PC-9 (cell line): ENCODE measurements around the gene SOWAHC. TPM values are rescaled to one million over a fixed set of nuclear protein-coding genes. Genes with fewer than 3 reads are reported as not detected.

Experiments
- BruUV-seq: library from RNA; stranded (reverse); fragments of 400-500 nt; replicated peaks from 2 replicates; lab custom pipeline; 2021; lab: Mats Ljungman, UMichigan
- CTCF ChIA-PET: fragments of 300-600 bp; sonication (Branson Sonifier 250); formaldehyde crosslinking; loops from one replicate; lab custom pipeline; 2022; ENCODE audit warnings: antibody characterized with exemption; lab: Charles Lee
- POLR2A ChIA-PET: fragments of 300-600 bp; sonication (Branson Sonifier 250); formaldehyde crosslinking; loops from one replicate; lab custom pipeline; 2022; ENCODE audit warnings: antibody characterized with exemption; ENCODE audit not compliant: unreplicated experiment; lab: Charles Lee
- DNase-seq, 2 experiments: peaks; one replicate each; pipeline versions ENCODE4 v3.0.0 to v3.0.0-alpha.2; 2015 to 2022; ENCODE audit warnings: mixed read lengths in 1 of 2
- H2AFZ ChIP-seq: fragments of 200-600 bp; sonication (generic); 2 replicates; pipeline ENCODE4 v1.8.1; 2017; ENCODE audit warnings: antibody characterized with exemption
- H3F3A ChIP-seq: fragments of 200-600 bp; sonication (generic); 2 replicates; pipeline ENCODE4 v1.8.1; 2017; ENCODE audit warnings: antibody characterized with exemption, mild to moderate bottlenecking, low read depth; ENCODE audit not compliant: insufficient read depth
- H3K27ac ChIP-seq: fragments of 200-600 bp; sonication (generic); 2 replicates; pipeline ENCODE4 v1.6.1; 2016; ENCODE audit warnings: mixed run types
- H3K27me3 ChIP-seq: fragments of 200-600 bp; sonication (generic); 2 replicates; pipeline ENCODE4 v1.6.1; 2016; ENCODE audit warnings: low read depth, mixed run types; ENCODE audit not compliant: insufficient read depth
- H3K36me3 ChIP-seq: fragments of 200-600 bp; sonication (generic); 2 replicates; pipeline ENCODE4 v1.6.1; 2016; ENCODE audit warnings: low read depth, mixed run types
- H3K4me1 ChIP-seq: fragments of 200-600 bp; sonication (generic); replicated peaks from 2 replicates; pipeline ENCODE4 v1.6.1; 2016; ENCODE audit warnings: mixed run types; ENCODE audit not compliant: insufficient read depth
- H3K4me2 ChIP-seq: fragments of 200-600 bp; sonication (generic); 2 replicates; pipeline ENCODE4 v1.6.1; 2017; ENCODE audit warnings: mixed run types
- H3K4me3 ChIP-seq: fragments of 200-600 bp; sonication (generic); 2 replicates; pipeline ENCODE4 v1.6.1; 2016; ENCODE audit warnings: mixed run types
- H3K79me2 ChIP-seq: fragments of 200-600 bp; sonication (generic); 2 replicates; pipeline ENCODE4 v1.6.1; 2017; ENCODE audit warnings: low read depth, mixed run types
- H3K9me2 ChIP-seq: fragments of 200-600 bp; sonication (generic); 2 replicates; pipeline ENCODE4 v1.8.1; 2017; ENCODE audit warnings: mild to moderate bottlenecking; ENCODE audit not compliant: insufficient read depth
- H3K9me3 ChIP-seq: fragments of 200-600 bp; sonication (generic); 2 replicates; pipeline ENCODE4 v1.8.1; 2016; ENCODE audit warnings: low read depth; ENCODE audit not compliant: insufficient read depth
- H4K20me1 ChIP-seq: fragments of 200-600 bp; sonication (generic); 2 replicates; pipeline ENCODE4 v1.8.1; 2017; ENCODE audit not compliant: insufficient read depth
- CTCF ChIP-seq: fragments of 200-600 bp; sonication (generic); conservative IDR thresholded peaks from 2 replicates; pipeline ENCODE4 v1.6.1; 2017; ENCODE audit warnings: mixed run types, antibody characterized with exemption, mild to moderate bottlenecking, moderate library complexity
- EZH2 ChIP-seq: fragments of 200-600 bp; sonication (generic); IDR thresholded peaks from 2 replicates; pipeline ENCODE4 v1.8.0; 2017; ENCODE audit warnings: antibody characterized with exemption, low read depth
- intact Hi-C: fragments of 100-400 bp; cut with micrococcal nuclease; formaldehyde crosslinking; loops from one replicate; pipeline ENCODE4 v1.10.0; 2022; ENCODE audit not compliant: unreplicated experiment
- total RNA-seq: library from RNA; stranded (reverse); gene quantifications from 2 replicates; pipeline ENCODE4 v1.2.3, GENCODE V29; 2021

SOWAHC gene
- total RNA-seq, 1 experiment from 2014 or later: 14.3 TPM

- Histone ChIP-seq H3K4me1 (no peaks in the 10 kb centered on the region), H4K20me1 (no peaks in the 10 kb centered on the region; the same call in 1 of the 2 replicates), H3K4me2 (no peak overlapping the region), H3K9me3 (no peaks in the 10 kb centered on the region), H3K27me3 (no peaks in the 10 kb centered on the region), H3F3A (no peaks in the 10 kb centered on the region; the same call in 1 of the 2 replicates), H3K36me3 (0 out of 2 replicates have a peak, but pooled peaks cover 4% of the 10 kb centered on the region), H3K27ac (no peak overlapping the region), H3K4me3 (no peak overlapping the region), H3K9me2 (no peaks in the 10 kb centered on the region), H2AFZ (no peak overlapping the region), H3K79me2 (peaks cover 17% of the 10 kb centered on the region)
- TF ChIP-seq CTCF: no peak
- no peak for TF ChIP-seq EZH2
- ChIA-PET CTCF (no interaction called here), POLR2A (no interaction called here)
- BruUV-seq: no TSS peak
- DNase-seq: no peak
- intact Hi-C loops: no loop called here
These were observed 16.9 kb upstream of the SOWAHC start for GRCh38 chr2:109597283-109597682.

- Histone ChIP-seq H3K27me3 (no peaks in the 10 kb centered on the region), H4K20me1 (no peaks in the 10 kb centered on the region), H3K9me2 (no peaks in the 10 kb centered on the region), H3K4me2 (no peak overlapping the region), H3K27ac (no peak overlapping the region), H3K4me1 (peaks cover 25% of the 10 kb centered on the region), H3K36me3 (no peaks in the 10 kb centered on the region), H3K79me2 (peaks cover 45% of the 10 kb centered on the region), H3F3A (peaks cover 9% of the 10 kb centered on the region; the same call in 1 of the 2 replicates), H2AFZ (no peak overlapping the region), H3K4me3 (no peak overlapping the region), H3K9me3 (peaks cover 5% of the 10 kb centered on the region; the same call in 1 of the 2 replicates)
- CTCF ChIA-PET: interaction anchor here (0.7 kb wide), 1 partner anchor 9 kb away, joined by 6 read pairs; no protein-coding TSS in a partner anchor
- no TSS peak for BruUV-seq
- POLR2A ChIA-PET: no interaction called here
- no peak for DNase-seq
- intact Hi-C loops: loop anchor here (5.0 to 10.0 kb wide), 2 partner anchors 34 to 477 kb away; partner anchors contain the start of gene SH3RF3
- TF ChIP-seq CTCF: no peak
- no peak for TF ChIP-seq EZH2
These were observed 12.4 kb upstream of the SOWAHC start for GRCh38 chr2:109601783-109602182.

GRCh38 chr2:109602617-109603188 is 11.5 kb upstream of the SOWAHC start:
- Histone ChIP-seq H3K36me3 (no peaks in the 10 kb centered on the region), H3K27ac (no peak overlapping the region), H3K4me1 (peaks cover 34% of the 10 kb centered on the region), H3K9me3 (peaks cover 5% of the 10 kb centered on the region; the same call in 1 of the 2 replicates), H3F3A (peaks cover 9% of the 10 kb centered on the region; the same call in 1 of the 2 replicates), H3K27me3 (no peaks in the 10 kb centered on the region), H3K4me2 (no peak overlapping the region), H2AFZ (no peak overlapping the region), H4K20me1 (no peaks in the 10 kb centered on the region), H3K4me3 (no peak overlapping the region), H3K9me2 (no peaks in the 10 kb centered on the region), H3K79me2 (peaks cover 55% of the 10 kb centered on the region)
- TF ChIP-seq EZH2 (no peak), CTCF (no peak)
- BruUV-seq: no TSS peak
- DNase-seq: no peak
- POLR2A ChIA-PET: interaction anchor here (0.7 kb wide), 1 partner anchor 362 kb away, joined by 7 read pairs; no protein-coding TSS in a partner anchor
- intact Hi-C loops: loop anchor here (5.0 to 10.0 kb wide), 2 partner anchors 35 to 478 kb away; partner anchors contain the start of gene SH3RF3
- CTCF ChIA-PET: interaction anchor here (0.7 kb wide), 1 partner anchor 89 kb away, joined by 6 read pairs; no protein-coding TSS in a partner anchor
